Activated CD4-positive, alpha-beta T cell treated with anti-CD3 and anti-CD28 coated beads for 4 hours (primary cell): ENCODE data around the gene GMEB2.
"Not testable (repeated sequence)": the region's sequence is repeated elsewhere in the genome, so short reads cannot be mapped to it uniquely, and the experiment has no call there.

Source experiments
- DNase-seq, 2 donors: peaks; one replicate each; pipeline ENCODE4 v3.0.0-alpha.2; 2020

GMEB2 gene

DNA sequence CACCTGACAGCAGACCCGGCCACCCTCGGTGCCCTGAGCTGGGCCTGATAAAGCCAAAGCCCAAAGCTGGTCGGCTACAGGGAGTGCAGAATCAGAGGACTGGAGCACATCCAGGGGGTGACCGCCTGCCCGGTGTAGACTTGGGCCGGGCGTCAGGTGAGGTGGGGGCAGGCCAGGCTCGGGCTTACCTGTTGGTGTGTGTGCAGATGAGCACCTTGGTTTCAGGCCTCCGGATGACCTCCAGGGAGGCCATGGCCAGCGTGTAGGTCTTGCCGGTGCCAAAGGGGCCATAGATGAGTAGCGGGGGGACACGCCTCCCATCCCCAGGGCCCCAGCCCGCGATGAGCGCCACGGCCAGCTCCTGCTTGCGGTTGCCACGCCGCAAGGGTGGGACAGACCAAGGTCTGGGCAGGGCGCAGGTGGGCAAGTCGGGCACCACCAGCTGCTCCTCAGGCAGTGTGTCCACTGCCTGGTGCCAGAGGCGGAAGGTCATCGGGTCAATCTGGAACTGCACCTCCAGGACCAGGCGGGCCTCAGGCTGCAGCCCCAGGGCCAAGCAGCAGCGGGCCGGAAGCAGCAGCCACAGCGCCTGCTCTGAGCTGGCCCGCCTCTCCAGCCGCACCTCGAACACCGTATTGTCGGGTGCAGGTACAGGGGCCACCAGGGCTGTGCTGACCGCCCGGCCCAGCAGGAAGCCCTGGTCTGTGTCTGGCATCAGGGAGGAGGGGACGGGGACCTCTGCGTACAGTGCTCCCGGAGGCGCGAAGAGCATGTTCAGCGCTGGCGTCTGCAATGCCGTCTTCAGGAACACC, 58.5 kb downstream of the GMEB2 start:
- no peak for DNase-seq

DNA sequence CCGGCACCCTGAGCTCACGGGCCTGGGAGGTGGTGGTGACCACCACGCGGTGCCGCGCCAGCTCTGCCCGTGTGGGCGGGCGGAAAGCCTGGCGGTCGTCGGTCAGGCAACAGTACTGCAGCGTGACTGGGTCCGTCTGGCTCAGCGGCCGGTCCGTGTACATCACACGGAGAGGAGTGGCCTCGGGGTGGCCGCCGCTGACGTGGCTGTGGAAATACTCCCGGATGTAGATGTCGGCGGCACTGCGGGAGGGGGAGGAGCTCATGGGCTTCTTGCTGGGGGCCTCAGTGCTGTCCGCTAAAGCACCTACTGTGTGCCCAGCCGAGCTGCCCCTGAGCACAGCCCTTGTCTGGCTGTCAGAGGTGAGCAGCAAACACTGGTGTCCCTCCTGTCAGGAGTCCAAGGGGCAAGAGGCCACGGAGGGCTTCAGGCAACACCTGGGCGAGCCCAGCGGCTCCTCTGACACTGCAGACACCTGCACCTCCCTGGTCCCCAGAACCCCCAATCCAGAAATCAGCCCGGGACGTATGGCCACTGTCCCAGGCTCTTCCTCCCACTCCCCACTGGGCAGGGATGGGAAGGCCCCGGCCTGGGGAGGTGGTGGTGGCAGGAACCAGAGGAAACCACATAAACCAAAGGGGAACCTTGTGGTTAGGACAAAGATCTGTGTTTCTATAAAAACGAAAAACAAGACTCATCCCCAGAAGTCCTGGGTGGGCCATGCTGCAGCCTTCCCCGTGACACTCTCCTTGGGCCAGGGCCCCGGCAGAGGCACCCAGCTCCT, 59.3 kb downstream of the GMEB2 start:
- peak; percentile 26 to 52 for DNase-seq

DNA sequence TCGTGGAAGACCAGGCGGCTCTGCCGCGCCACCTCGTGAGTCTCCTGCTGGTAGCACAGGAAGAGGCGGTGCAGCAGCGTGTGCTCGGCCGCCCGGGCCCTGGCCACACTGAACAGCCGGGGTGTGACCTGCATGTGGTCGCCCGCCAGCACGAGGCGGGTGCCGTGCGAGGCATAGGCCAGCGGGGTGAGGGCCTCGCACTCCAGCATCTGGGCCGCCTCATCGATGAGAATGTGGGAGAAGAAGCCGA, 59.8 kb downstream of the GMEB2 start:
- no peak for DNase-seq

DNA sequence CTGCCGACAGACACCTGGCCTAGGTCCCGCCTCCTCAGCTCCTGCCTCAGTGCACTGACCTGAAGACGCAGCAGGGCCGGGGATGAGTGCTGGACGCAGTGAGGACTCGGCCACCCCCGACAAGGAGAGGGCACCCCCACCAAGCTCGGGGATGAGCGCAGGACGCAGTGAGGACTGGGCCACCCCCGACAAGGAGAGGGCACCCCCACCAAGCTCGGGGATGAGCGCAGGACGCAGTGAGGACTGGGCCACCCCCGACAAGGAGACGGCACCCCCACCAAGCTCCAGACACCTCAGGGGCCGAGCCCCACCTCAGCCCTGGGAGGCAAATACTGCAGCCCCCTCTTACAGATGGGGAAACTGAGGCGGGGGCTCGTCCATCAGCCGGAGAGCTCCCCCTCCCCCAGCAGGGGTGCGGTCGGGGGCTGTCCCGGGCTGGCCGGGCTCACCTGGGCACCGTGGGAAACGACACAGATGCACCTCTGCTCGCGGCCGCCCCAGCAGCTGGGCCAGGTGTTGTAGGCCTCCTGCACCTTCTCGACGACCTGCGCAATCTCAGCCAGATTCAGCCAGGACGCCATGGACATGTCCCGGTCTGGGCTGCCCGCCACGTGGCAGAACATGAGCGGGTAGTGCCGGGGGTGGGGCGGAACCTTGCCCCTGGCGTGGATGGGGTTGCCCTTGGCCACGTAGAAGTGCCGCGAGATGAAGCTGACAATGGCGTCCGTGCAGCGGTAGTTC, 60.3 kb downstream of the GMEB2 start:
- no peak for DNase-seq

DNA sequence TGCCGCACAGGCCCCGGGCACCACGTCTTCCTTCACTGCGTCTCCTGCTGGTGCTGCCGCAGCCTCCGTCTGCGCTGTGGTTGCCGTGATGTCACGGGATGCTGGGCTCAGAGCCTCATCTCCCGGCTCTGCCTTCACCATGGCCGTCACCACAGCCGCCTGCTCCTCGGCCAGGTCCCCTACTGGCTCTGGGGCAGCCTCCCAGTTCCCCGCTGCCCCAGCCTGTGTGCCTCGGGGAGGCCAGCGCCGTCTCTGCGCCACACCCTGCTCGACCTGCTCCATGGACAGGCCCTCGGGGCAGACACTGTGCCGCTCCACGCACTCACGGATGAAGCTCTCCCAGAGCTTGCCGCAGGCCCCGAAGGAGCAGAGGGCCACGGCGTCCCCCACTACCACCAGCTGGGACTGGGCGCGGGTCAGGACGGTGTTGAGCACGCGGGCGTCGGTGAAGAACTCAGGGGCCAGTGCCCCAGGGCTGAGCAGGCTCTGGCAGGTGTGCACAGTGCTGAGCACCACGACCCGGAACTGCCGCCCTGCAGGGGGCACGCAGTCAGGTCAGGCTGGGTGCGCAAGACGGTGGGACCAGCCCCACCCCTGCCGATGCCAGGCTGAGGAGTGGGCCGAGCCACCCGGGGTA, 61.1 kb downstream of the GMEB2 start:
- DNase-seq: no peak

DNA sequence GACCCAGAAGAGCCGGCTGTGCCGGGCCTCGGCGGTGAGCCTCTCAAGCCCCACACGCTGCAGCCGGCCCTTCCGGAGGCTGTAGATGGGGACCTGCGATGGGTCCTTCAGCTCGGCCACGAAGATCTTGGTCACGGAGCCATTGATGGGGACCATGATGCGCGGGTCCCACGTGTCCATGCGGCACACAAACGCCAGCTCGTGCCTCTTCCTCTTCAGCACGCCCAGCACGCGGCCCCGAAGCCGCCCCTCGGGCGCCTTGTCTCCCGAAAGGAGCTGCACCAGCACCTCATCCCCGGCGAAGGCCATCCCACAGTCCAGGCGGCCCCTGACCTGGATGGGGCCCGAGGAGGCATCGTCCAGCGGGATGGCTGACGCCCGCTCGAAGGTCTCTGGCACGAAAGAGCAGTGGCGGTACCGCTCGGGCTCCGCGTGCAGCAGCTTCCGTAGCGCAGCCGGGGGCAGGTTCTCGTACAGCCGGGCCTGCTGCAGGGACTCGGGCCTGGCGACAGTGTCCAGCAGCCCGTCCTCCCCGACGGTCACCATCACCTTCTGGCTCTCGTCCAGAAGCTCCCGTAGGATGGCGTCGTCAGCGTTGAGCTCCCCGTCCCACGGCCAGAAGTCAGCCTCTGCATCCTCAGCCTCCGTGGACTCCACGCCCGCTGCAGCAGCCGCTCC, 61.7 kb downstream of the GMEB2 start:
- DNase-seq: no peak

DNA sequence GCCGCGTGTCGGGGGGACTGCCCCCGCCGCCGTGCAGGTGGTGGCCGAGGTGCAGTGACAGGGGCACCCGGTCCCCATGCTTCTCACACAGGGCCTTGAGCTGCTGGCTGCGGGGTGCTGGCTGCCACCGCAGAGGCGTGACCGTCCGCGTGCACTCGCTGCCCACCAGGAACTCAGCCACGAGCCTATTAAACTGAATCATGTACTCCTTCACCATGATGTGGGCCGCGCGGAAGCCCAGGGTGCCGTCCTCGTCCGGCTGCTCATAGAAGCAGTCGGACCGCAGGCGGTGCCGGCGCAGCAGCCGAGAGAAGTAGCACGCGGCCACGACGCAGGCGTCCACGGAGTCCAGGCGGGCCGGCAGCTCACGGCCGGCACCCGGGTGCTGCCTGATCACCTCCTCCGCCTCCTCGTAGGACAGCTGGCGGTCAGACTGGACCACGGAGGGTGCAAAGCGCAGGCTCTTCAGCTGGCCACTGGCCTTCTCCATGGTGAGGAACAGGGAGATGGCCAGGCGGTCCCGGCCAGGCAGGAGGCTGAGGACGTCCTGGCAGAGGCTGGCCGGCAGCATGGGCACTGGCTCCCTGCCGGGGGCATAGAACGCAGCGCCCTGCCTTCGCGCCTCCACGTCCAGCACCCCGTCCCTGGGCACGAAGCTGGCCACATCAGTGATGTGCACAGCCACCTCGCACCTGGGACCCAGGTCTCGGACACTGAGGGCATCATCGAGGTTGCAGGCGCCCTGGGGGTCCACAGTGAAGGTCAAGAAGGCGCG, 62.7 kb downstream of the GMEB2 start:
- no peak for DNase-seq

DNA sequence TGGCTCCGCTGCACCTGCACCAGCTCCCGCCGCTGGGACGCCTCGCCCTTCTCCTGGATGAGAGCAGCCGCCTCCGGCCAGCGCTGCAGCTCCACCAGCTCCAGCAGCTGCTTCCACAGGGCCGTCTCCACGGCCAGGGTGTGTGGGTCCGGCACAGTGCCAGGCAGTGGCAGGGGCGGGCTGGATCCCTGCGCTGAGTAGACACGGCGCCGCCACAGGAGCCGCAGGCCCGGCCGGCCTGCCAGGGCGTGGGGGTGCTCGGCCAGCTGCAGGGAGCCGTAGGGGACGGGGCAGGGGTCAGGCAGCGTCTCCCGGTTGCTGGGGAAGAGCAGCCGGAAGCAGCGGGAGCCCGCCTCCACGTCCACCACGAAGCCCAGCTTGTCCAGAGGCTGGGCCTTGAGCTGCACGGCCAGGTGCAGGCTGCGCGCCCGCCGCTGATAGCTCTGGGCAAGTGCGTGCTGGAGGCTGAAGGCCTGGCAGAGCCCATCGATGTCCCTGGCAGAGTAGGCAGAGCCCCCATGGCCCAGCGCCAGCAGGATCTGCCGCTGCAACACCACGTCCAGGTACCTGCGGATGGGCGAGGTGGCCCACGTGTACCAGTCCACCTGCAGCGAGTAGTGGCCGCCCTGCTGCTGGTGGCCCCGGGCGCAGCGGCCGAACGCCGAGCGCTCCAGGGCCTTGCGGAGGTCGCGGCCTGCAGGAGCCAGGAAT, 63.5 kb downstream of the GMEB2 start:
- DNase-seq: no peak

DNA sequence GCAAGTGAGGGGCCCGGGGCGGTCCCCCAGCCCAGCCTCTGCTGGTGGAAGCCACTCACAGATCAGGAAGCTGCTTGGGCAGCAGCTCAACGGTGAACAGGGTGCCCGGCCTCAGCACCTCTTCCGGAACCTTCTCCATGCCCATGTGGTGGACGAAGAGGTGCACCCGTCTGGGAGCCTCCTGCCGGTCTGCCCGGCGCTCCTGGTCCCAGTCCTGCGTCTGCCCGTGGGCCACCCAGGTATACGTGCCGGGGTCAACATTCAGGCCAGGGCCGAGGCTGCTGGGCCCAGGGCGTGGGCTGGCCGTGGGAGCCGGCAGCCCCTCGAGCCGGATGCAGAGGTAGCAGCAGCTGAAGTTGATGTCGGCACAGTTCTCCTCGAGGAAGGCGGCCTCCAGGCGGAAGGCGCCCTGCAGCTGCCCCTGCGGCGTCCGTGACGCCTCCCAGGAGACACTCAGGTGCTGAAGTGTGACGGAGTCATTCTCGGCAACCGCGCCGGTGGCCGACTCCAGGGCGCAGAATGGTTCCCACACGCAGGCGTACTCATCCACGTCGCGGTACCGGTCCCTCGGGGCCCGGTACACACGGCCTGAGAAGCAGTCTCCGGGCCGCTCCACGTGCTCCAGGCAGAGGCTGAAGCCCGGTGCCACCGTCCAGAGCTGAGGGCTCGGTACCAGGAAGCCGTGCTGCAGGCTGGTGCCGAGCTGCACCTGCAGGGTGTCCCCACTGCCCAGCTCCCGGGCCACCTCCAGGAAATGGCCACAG, 64.3 kb downstream of the GMEB2 start:
- DNase-seq: no peak

DNA sequence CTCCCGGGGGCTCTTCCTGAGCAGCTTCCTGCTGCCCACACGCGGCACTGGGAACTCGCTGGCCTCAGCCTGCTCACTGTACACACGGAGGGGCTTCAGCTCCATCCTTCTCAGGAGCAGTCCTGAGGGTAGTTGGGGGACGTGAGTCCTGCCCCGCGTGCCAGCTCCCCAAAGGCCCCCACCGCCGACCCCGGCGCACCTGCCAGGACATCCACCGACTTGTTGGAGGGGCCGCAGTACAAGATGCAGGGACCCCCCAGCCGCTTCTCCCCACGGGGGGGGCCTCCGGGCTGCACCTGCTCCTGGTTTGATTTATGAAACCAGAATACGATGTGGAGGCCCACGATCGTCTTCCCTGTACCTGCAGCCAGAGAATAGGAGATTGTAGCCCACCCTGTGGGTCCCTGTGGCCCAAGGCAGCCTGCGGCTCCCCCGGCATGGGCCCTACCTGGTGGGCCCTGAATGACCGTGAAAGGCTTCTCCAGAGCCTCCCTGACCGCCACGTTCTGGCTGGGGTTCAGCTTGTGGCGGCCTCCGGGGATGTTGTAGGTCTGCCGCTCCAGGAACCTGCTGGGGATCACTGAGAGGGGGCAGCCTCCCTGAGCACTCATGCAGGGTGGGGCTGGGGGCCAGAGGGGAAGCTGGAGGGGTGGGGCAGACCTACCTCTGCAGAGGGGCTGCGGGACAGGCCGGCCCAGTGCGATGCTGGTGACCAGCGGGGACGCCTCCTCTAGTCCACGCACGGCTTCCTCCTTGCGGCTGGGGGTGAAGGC, 65.1 kb downstream of the GMEB2 start:
- no peak for DNase-seq

DNA sequence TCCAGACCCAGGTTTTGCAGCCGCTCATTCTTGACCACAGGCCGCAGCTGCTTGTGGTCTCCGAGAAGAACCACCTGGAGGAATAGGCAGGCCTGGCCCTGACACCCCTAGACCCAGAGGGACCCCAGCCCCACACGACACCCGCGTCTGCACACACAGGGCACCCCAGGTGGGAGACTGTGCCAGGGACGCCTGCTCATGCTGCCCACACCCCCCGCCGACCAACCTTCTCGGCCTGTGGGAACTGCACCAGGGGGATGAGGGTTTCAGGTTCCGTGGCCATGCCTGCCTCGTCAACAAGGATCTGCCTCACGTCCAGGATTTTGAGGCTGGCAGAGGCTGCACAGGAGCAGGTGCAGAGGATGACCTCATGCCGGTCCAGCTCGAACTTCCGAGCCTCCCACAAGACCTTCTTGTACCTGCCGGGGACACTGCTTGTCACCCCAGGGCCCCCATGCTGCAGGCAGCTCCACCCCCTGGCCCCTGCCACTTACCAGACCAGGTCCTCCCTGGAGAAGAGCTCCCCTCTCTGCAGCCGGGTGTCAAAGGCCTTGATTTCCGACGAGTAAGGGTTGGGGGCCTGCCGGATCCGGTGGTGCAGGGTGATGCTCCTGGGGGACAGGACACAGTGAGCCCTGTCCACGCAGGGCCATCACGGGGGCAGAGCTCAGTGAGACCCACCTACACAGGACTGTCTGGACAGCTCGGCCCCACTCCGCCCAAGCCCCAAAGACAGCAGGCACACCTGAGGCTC, 65.9 kb downstream of the GMEB2 start:
- DNase-seq: no peak

DNA sequence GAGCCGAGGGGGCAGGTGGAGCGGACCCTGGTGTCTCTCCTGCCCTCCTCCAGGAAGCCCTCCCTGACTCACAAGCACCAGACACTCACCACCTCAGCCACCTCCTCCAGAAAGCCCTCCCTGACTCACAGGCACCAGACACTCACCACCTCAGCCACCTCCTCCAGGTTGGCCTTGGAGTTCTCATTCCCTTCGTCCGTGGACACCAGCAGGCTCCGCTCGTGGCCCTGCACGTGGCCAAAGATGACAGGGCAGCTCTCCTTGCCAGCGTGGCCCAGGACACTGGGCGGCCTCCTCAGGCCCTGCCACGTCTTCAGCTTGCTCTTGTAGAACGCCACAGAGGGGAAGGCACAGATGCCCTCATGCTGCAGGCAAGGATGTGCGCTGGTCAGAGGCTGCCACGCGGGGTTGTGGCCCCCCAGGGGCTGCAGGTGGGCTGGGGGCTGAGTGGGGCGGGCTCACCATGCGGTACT, 66.5 kb downstream of the GMEB2 start:
- DNase-seq: no peak

DNA sequence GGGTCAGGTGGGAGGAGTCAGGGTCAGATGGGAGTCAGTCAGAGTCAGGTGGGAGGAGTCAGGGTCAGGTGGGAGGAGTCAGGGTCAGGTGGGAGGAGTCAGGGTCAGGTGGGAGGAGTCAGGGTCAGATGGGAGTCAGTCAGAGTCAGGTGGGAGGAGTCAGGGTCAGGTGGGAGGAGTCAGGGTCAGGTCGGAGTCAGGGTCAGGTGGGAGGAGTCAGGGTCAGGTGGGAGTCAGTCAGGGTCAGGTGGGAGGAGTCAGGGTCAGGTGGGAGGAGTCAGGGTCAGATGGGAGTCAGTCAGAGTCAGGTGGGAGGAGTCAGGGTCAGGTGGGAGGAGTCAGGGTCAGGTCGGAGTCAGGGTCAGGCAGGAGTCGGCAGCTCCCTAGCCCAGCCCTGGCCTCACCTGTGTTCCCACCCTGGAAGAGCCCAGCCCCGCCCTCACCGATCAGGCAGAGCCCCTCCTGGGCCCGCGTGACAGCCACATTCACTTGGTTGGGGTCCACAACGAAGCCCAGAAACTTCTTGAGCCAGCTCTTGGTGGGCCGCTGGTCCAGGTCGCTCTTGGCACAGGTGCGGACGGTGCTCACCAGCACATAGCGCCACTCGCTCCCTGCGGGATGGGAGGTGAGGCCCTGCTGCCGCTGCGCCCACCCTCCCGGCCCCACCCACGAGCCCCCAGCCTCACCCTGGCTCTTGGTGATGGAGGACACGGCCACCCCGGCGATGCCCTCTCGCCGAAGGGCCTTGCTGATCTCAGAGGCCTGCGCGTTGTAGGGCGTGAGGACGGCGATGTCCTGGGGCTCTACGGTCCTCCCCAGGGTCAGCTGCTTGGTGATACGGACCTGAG, 67.2 kb downstream of the GMEB2 start:
- DNase-seq: not testable (repeated sequence)

DNA sequence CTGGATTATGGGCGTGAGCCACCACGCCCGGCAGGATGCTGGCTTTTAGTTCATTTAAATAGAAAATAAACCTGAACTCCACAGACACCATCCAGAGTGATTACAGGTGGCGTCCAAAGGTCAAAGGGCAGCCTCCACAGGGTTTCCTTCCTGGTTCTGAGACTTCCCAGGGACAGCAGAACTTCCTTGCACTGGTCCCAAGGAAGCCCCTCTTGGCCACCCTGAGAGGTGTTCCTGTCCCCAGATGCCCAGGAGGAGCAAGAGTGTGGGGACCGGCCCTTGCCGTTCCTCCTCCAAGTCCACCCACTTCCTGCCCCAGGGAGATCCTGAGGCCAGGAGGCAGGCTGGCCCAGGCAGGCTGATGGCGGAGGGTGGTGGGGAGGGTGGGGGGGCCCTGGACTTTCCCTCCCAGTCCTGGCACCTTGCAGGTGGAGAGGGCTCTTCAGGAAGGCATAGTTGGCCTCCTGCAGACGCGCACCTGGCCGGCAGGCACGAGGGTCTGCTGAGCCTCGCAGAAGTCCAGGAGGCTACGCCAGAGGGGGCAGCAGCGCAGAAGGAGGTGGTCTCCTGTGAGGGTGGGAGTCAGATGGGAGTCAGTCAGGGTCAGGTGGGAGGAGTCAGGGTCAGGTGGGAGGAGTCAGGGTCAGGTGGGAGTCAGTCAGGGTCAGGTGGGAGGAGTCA, 68.0 kb downstream of the GMEB2 start:
- no peak for DNase-seq

DNA sequence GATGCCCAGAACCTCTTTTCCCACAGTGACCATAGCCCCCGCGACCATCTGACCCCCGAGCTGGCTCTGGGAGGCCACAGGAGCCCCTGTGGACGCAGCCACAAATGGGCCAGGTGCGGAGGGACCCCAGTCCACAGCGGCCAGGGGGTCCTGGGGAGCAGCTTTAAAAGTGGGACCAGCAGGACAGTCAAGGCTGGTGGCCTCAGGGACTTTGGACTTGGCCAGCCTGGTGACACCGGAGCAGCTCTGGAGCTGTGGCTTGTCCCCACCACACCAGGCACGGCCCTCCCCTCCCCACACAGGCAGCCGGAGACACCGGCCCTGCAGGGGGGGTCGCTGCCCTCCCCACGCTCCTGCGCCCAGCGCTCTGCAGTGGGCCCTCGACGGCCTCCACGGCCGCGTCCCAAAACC, 69.4 kb downstream of the GMEB2 start:
- DNase-seq: no peak

DNA sequence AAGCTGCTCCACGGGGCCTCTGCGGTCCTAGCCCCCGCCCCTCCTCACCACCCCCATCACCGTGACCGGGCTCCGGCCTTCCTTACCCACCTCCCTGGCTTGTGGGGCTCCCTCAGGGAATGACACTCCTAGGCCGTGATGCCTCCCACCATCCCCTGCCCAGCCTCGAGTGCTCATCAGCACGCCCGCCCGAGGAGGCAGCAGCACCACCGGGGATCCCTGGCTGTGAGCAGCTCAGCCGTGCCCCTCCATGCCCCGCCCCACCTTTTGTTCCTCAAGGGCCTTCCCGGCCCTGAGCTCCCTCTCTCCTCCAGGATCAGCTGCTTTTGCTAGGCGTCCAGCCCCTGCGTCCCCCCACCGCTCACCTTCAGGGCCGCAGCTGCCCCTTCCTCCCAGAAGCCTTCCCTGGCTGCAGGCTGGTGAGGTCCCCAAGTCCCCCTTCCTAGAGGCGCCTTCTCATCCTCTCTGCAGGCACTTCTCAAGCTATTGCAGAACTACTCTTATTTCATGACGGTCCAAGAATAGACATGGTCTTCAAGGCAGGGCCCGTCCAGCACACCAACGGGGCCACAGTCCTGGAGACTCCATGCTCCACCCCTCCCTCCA, 69.9 kb downstream of the GMEB2 start:
- no peak for DNase-seq
